H1 (cell line): ENCODE data around the gene APEH. TPM values are rescaled to one million over a fixed set of nuclear protein-coding genes. Genes with fewer than 3 reads are reported as not detected.

Experiments used
- CBX8 ChIP-seq: fragments of 300-800, 300-1000 bp; sonication (generic); IDR thresholded peaks from 2 replicates; pipeline ENCODE4 v1.7.1; 2016; ENCODE audit warnings: low read depth, low read length, borderline replicate concordance
- CHD7 ChIP-seq: fragments of 300-600 bp; sonication (generic); IDR thresholded peaks from 2 replicates; pipeline ENCODE4 v1.7.1; 2012; ENCODE audit warnings: low read length, moderate library complexity, mild to moderate bottlenecking, inconsistent platforms; ENCODE audit not compliant: insufficient replicate concordance
- EZH2 ChIP-seq: fragments of 200-600 bp; sonication (generic); IDR thresholded peaks from 2 replicates; pipeline ENCODE4 v1.7.1; 2012; ENCODE audit warnings: low read depth, mild to moderate bottlenecking, moderate library complexity, low read length, inconsistent platforms; ENCODE audit not compliant: severe bottlenecking
- KDM4A ChIP-seq: IDR thresholded peaks from one replicate; pipeline ENCODE4 v1.7.1; 2012; ENCODE audit warnings: low read depth, mild to moderate bottlenecking, moderate library complexity, low read length, inconsistent platforms; ENCODE audit not compliant: severe bottlenecking
- MAFK ChIP-seq: IDR thresholded peaks from 2 replicates; pipeline ENCODE4 v1.6.1; 2012; ENCODE audit warnings: low read depth, mild to moderate bottlenecking, improper control_type of control experiment, low read length
- PHF8 ChIP-seq: fragments of 200-600 bp; sonication (generic); conservative IDR thresholded peaks from 2 replicates; pipeline ENCODE4 v1.7.1; 2012; ENCODE audit warnings: low read depth, mild to moderate bottlenecking, inconsistent platforms, low read length, moderate library complexity
- SIX5 ChIP-seq: IDR thresholded peaks from 2 replicates; pipeline ENCODE4 v1.6.1; 2011; ENCODE audit warnings: mild to moderate bottlenecking, low read depth, low read length
- TAF1 ChIP-seq: IDR thresholded peaks from 2 replicates; pipeline ENCODE4 v1.6.1; 2011; ENCODE audit warnings: mild to moderate bottlenecking, low read depth, low read length
- TAF7 ChIP-seq: optimal IDR thresholded peaks from 2 replicates; pipeline ENCODE3; 2011; ENCODE audit warnings: low read depth, mild to moderate bottlenecking, inconsistent platforms, low read length, moderate library complexity, borderline replicate concordance
- polyA plus RNA-seq, 7 experiments: library from polyadenylated mRNA; depleted of rRNA in 3 of 7; stranded (reverse) in 5 of 7; unstranded in 2 of 7; fragments of >200 nt in 5 of 7; fragments of 200-250 nt in 2 of 7; gene quantifications; 1 replicate in 5 of 7; 2 replicates in 1 of 7; 4 replicates in 1 of 7; pipeline versions ENCODE4 v1.2.1 to v1.2.3, GENCODE V29; 2011 to 2013; ENCODE audit warnings: missing spikeins in 2 of 7, mixed read lengths in 2 of 7
- total RNA-seq: library from RNA; stranded (reverse); fragmentation: NEBNext Ultra II Directional; extraction: Animal tissue kit (Norgen Biotek cat#: 25700); gene quantifications from 2 replicates; pipeline ENCODE4 v1.2.1, GENCODE V29; 2021

APEH gene
- total and polyA plus RNA-seq, 2 of the 8 experiments (the other 6 are each of a cell fraction or from before 2014, with no cell fraction given), result 222 to 260 TPM

DNA sequence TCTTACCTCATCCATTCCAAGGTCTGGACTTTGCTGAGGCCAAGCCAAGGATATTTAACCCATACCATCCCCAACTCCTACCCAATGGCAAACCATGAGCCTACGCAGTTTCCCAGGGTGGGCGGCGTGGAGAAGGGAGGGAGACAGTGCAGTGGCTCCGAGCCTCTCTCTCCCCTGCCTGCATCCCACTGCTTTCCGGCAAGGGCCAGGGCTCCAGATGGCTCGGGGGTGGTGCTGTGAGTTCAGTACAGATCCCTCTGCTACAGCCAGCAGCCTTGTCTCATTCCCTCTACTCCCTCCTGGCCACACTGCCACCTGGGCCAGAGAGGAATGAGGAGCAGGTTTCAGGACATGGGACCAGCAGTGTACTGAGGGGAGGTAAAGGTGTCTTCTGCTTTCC is 44.3 kb upstream of the APEH start (continued):
- no peak for TF ChIP-seq CHD7
- no peak for TF ChIP-seq CBX8
- no peak for TF ChIP-seq MAFK
- TF ChIP-seq TAF1, result no peak
- no peak for TF ChIP-seq SIX5
- TF ChIP-seq TAF7, result no peak
- TF ChIP-seq KDM4A, result no peak
- TF ChIP-seq EZH2, result no peak
- no peak for TF ChIP-seq PHF8
